ENCODE data around the gene TEC. TPM values are rescaled to one million over a fixed set of nuclear protein-coding genes. Genes with fewer than 3 reads are reported as not detected.
"Not testable (repeated sequence)": the region's sequence is repeated elsewhere in the genome, so short reads cannot be mapped to it uniquely, and the experiment has no call there.

TEC gene
- polyA plus RNA-seq, 1 donor (not counting 4 experiments of a cell fraction or from before 2014, with no cell fraction given): 0.39 TPM

- FAIRE-seq (no peak), DNase-seq (ENCODE audit: low read depth, low spot score) (no peak)
- no peaks in the 10 kb centered on the region for H3K36me3 ChIP-seq (ENCODE audit: control insufficient read depth in 2 of 2, extremely low read depth in 1 of 2, insufficient read depth in 2 of 2, low read length in 2 of 2)
- no peaks in the 10 kb centered on the region for H3K9me3 ChIP-seq (ENCODE audit: control insufficient read depth, low read depth, low read length)
- no peak overlapping the region for H3K4me2 ChIP-seq (ENCODE audit: control insufficient read depth, extremely low read depth, insufficient read depth, low read depth, low read length)
- no peaks in the 10 kb centered on the region for H4K20me1 ChIP-seq (ENCODE audit: control insufficient read depth, extremely low read depth, insufficient read depth, low read length)
- no peak overlapping the region for H3K9ac ChIP-seq (ENCODE audit: control insufficient read depth, extremely low read depth, insufficient read depth, low read length)
- H3K27me3 ChIP-seq (ENCODE audit: control insufficient read depth, extremely low read depth, insufficient read depth, low read length): no peaks in the 10 kb centered on the region
- H3K27ac ChIP-seq (ENCODE audit: control insufficient read depth, insufficient read depth, low read length): no peak overlapping the region
- dilution Hi-C loops (cut with MboI; ENCODE audit: extremely low pct_ligation_motif_present, low sequenced_read_pairs): no loop called here
- H2AFZ ChIP-seq (ENCODE audit: control insufficient read depth, low read length): no peak overlapping the region
- TF ChIP-seq, protein P1, sequence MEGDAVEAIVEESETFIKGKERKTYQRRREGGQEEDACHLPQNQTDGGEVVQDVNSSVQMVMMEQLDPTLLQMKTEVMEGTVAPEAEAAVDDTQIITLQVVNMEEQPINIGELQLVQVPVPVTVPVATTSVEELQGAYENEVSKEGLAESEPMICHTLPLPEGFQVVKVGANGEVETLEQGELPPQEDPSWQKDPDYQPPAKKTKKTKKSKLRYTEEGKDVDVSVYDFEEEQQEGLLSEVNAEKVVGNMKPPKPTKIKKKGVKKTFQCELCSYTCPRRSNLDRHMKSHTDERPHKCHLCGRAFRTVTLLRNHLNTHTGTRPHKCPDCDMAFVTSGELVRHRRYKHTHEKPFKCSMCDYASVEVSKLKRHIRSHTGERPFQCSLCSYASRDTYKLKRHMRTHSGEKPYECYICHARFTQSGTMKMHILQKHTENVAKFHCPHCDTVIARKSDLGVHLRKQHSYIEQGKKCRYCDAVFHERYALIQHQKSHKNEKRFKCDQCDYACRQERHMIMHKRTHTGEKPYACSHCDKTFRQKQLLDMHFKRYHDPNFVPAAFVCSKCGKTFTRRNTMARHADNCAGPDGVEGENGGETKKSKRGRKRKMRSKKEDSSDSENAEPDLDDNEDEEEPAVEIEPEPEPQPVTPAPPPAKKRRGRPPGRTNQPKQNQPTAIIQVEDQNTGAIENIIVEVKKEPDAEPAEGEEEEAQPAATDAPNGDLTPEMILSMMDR (optimal IDR thresholded peaks at IDR 0.05 in 1 of 3, IDR thresholded peaks at IDR 0.05 in 1 of 3, conservative IDR thresholded peaks at IDR 0.05 in 1 of 3; ENCODE audit: extremely low read depth in 1 of 3, insufficient read depth in 2 of 3, low read length in 3 of 3): no peak
- TF ChIP-seq EZH2 (IDR thresholded peaks at IDR 0.05; ENCODE audit: low read length): no peak
- H3K4me3 ChIP-seq (ENCODE audit: control insufficient read depth in 2 of 3, extremely low read depth in 1 of 3, insufficient read depth in 2 of 3, low read depth in 1 of 3, low read length in 3 of 3): no peak overlapping the region
- H3K79me2 ChIP-seq (ENCODE audit: control insufficient read depth, insufficient read depth, low read length): no peaks in the 10 kb centered on the region
- no peaks in the 10 kb centered on the region for H3K9me1 ChIP-seq (ENCODE audit: control insufficient read depth, extremely low read depth, insufficient read depth, low read length)
- no peaks in the 10 kb centered on the region for H3K4me1 ChIP-seq (ENCODE audit: control insufficient read depth, extremely low read depth, insufficient read depth, low read length)
These were observed 25.5 kb upstream of the TEC start for GRCh38 chr4:48295116-48295515.

- H3K9ac ChIP-seq (ENCODE audit: control insufficient read depth, extremely low read depth, insufficient read depth, low read length); FAIRE-seq; H3K36me3 ChIP-seq (ENCODE audit: control insufficient read depth in 2 of 2, extremely low read depth in 1 of 2, insufficient read depth in 2 of 2, low read length in 2 of 2); H3K9me3 ChIP-seq (ENCODE audit: control insufficient read depth, low read depth, low read length); H3K79me2 ChIP-seq (ENCODE audit: control insufficient read depth, insufficient read depth, low read length); H3K9me1 ChIP-seq (ENCODE audit: control insufficient read depth, extremely low read depth, insufficient read depth, low read length); H3K4me1 ChIP-seq (ENCODE audit: control insufficient read depth, extremely low read depth, insufficient read depth, low read length); H3K4me2 ChIP-seq (ENCODE audit: control insufficient read depth, extremely low read depth, insufficient read depth, low read depth, low read length); H2AFZ ChIP-seq (ENCODE audit: control insufficient read depth, low read length); H4K20me1 ChIP-seq (ENCODE audit: control insufficient read depth, extremely low read depth, insufficient read depth, low read length); H3K27ac ChIP-seq (ENCODE audit: control insufficient read depth, insufficient read depth, low read length); dilution Hi-C loops (cut with MboI; ENCODE audit: extremely low pct_ligation_motif_present, low sequenced_read_pairs); H3K27me3 ChIP-seq (ENCODE audit: control insufficient read depth, extremely low read depth, insufficient read depth, low read length); DNase-seq (ENCODE audit: low read depth, low spot score); H3K4me3 ChIP-seq (ENCODE audit: control insufficient read depth in 2 of 3, extremely low read depth in 1 of 3, insufficient read depth in 2 of 3, low read depth in 1 of 3, low read length in 3 of 3): not testable (repeated sequence)
These were observed 22.7 kb upstream of the TEC start for GRCh38 chr4:48292218-48292790.

DNA sequence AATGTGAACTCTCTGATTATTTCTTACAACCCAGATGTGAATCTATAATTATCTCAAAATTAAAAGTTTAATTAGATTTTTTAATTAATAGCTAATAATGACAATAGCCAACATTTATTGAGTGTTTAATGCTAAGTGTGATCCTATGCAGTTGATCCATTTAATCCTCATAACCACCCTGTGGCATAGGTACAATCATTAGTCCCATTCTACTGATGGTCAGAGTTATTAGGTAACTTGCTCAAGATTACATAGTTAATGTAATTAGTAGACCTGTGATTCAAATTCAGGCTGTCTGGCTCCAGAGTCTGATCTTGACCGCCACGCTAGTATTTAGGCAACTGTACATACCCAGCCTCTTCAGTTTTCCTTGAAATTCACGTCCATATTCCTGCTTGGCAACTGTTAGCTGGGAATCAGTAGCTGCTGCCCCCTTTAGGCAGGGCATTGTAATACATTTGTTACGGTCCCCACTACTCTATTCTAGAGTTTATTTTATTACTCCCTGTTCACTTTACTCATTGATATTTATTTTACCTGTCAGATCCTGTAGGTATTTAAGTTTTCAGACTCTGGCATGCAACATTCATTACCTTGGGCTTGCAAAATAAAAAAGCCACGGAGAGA lies 20.6 kb upstream of the TEC start:
- Histone ChIP-seq H2AFZ (ENCODE audit: control insufficient read depth, low read length) (no peak overlapping the region), H3K36me3 (ENCODE audit: control insufficient read depth in 2 of 2, extremely low read depth in 1 of 2, insufficient read depth in 2 of 2, low read length in 2 of 2) (no peaks in the 10 kb centered on the region), H3K27ac (ENCODE audit: control insufficient read depth, insufficient read depth, low read length) (no peak overlapping the region), H3K9me1 (ENCODE audit: control insufficient read depth, extremely low read depth, insufficient read depth, low read length) (no peaks in the 10 kb centered on the region), H3K9me3 (ENCODE audit: control insufficient read depth, low read depth, low read length) (no peaks in the 10 kb centered on the region), H4K20me1 (ENCODE audit: control insufficient read depth, extremely low read depth, insufficient read depth, low read length) (no peaks in the 10 kb centered on the region), H3K4me1 (ENCODE audit: control insufficient read depth, extremely low read depth, insufficient read depth, low read length) (no peaks in the 10 kb centered on the region), H3K27me3 (ENCODE audit: control insufficient read depth, extremely low read depth, insufficient read depth, low read length) (no peaks in the 10 kb centered on the region), H3K4me2 (ENCODE audit: control insufficient read depth, extremely low read depth, insufficient read depth, low read depth, low read length) (no peak overlapping the region), H3K79me2 (ENCODE audit: control insufficient read depth, insufficient read depth, low read length) (no peaks in the 10 kb centered on the region), H3K4me3 (ENCODE audit: control insufficient read depth in 2 of 3, extremely low read depth in 1 of 3, insufficient read depth in 2 of 3, low read depth in 1 of 3, low read length in 3 of 3) (no peak overlapping the region), H3K9ac (ENCODE audit: control insufficient read depth, extremely low read depth, insufficient read depth, low read length) (no peak overlapping the region)
- FAIRE-seq: no peak
- TF ChIP-seq, protein P1 (optimal IDR thresholded peaks at IDR 0.05 in 1 of 3, IDR thresholded peaks at IDR 0.05 in 1 of 3, conservative IDR thresholded peaks at IDR 0.05 in 1 of 3; ENCODE audit: extremely low read depth in 1 of 3, insufficient read depth in 2 of 3, low read length in 3 of 3): peak; percentile 64 to 78 (median 72)
- no peak for TF ChIP-seq EZH2 (IDR thresholded peaks at IDR 0.05; ENCODE audit: low read length)
- dilution Hi-C loops (cut with MboI; ENCODE audit: extremely low pct_ligation_motif_present, low sequenced_read_pairs): no loop called here
- no peak for DNase-seq (ENCODE audit: low read depth, low spot score)

DNA sequence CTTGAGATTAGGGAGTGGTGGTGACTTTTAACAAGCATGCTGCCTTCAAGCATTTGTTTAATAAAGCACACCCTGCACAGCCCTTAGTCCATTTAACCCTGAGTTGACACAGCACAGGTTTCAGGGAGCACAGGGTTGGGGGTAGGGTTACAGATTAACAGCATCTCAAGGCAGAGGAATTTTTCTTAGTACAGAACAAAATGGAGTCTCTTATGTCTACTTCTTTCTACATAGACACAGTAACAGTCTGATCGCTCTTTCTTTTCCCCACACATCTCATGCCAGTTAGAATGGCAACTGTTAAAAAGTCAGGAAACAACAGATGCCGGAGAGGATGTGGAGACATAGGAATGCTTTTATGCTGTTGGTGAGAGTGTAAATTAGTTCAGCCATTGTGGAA lies 16.4 kb upstream of the TEC start:
- H3K4me1 ChIP-seq (ENCODE audit: control insufficient read depth, extremely low read depth, insufficient read depth, low read length); H2AFZ ChIP-seq (ENCODE audit: control insufficient read depth, low read length); H3K27ac ChIP-seq (ENCODE audit: control insufficient read depth, insufficient read depth, low read length); H3K27me3 ChIP-seq (ENCODE audit: control insufficient read depth, extremely low read depth, insufficient read depth, low read length); H4K20me1 ChIP-seq (ENCODE audit: control insufficient read depth, extremely low read depth, insufficient read depth, low read length); H3K9ac ChIP-seq (ENCODE audit: control insufficient read depth, extremely low read depth, insufficient read depth, low read length); dilution Hi-C loops (cut with MboI; ENCODE audit: extremely low pct_ligation_motif_present, low sequenced_read_pairs); H3K4me3 ChIP-seq (ENCODE audit: control insufficient read depth in 2 of 3, extremely low read depth in 1 of 3, insufficient read depth in 2 of 3, low read depth in 1 of 3, low read length in 3 of 3); H3K4me2 ChIP-seq (ENCODE audit: control insufficient read depth, extremely low read depth, insufficient read depth, low read depth, low read length); H3K9me3 ChIP-seq (ENCODE audit: control insufficient read depth, low read depth, low read length); H3K36me3 ChIP-seq (ENCODE audit: control insufficient read depth in 2 of 2, extremely low read depth in 1 of 2, insufficient read depth in 2 of 2, low read length in 2 of 2); DNase-seq (ENCODE audit: low read depth, low spot score); FAIRE-seq; H3K9me1 ChIP-seq (ENCODE audit: control insufficient read depth, extremely low read depth, insufficient read depth, low read length); H3K79me2 ChIP-seq (ENCODE audit: control insufficient read depth, insufficient read depth, low read length): not testable (repeated sequence)

All from keratinocyte (primary cell).